ENCODE results near the gene FAM72D.
"Not testable (repeated sequence)": the region's sequence is repeated elsewhere in the genome, so short reads cannot be mapped to it uniquely, and the experiment has no call there.

GRCh38 chr1:145063941-145064648, 31.7 kb upstream of the FAM72D start:
- TF ChIP-seq CTCF, POLR2A (IDR thresholded peaks at IDR 0.05): not testable (repeated sequence)
